Mesendoderm (in vitro differentiated cells): ENCODE data around the gene AMMECR1. TPM values are rescaled to one million over a fixed set of nuclear protein-coding genes. Genes with fewer than 3 reads are reported as not detected.

Experiments
- DNase-seq: peaks from one replicate; pipeline ENCODE4 v3.0.0; 2013
- H2AK5ac ChIP-seq: 2 replicates; pipeline ENCODE4 v1.6.1; 2013; ENCODE audit warnings: low read length, inconsistent platforms
- H2BK120ac ChIP-seq: 2 replicates; pipeline ENCODE4 v1.6.1; 2013; ENCODE audit warnings: low read depth, mild to moderate bottlenecking, low read length, moderate library complexity, mixed read lengths
- H2BK15ac ChIP-seq: replicated peaks from 2 replicates; pipeline ENCODE4 v1.6.1; 2013; ENCODE audit warnings: low read depth, mild to moderate bottlenecking, moderate library complexity
- H2BK5ac ChIP-seq: 2 replicates; pipeline ENCODE4 v1.6.1; 2013; ENCODE audit warnings: low read length, inconsistent platforms
- H3K18ac ChIP-seq: 2 replicates; pipeline ENCODE4 v1.6.1; 2013; ENCODE audit warnings: mild to moderate bottlenecking, low read length, mixed read lengths
- H3K23ac ChIP-seq: one replicate; pipeline ENCODE4 v1.6.1; 2013; ENCODE audit warnings: low read length
- H3K27ac ChIP-seq: 2 replicates; pipeline ENCODE4 v1.5.1; 2013; ENCODE audit warnings: low read depth, mild to moderate bottlenecking, inconsistent platforms, low read length, moderate library complexity
- H3K27me3 ChIP-seq: 2 replicates; pipeline ENCODE4 v1.6.1; 2013; ENCODE audit warnings: low read length, control low read depth, mild to moderate bottlenecking, inconsistent platforms; ENCODE audit not compliant: insufficient read depth, poor library complexity
- H3K36me3 ChIP-seq: 2 replicates; pipeline ENCODE4 v1.6.1; 2013; ENCODE audit warnings: low read length, inconsistent platforms; ENCODE audit not compliant: control insufficient read depth, insufficient read depth
- H3K4ac ChIP-seq: one replicate; pipeline ENCODE4 v1.6.1; 2013; ENCODE audit warnings: low read depth, mild to moderate bottlenecking, low read length, moderate library complexity
- H3K4me1 ChIP-seq: 2 replicates; pipeline ENCODE4 v1.6.1; 2013; ENCODE audit warnings: low read depth, low read length, inconsistent platforms; ENCODE audit not compliant: control insufficient read depth
- H3K4me2 ChIP-seq: 2 replicates; pipeline ENCODE4 v1.6.1; 2013; ENCODE audit warnings: low read length
- H3K4me3 ChIP-seq: 2 replicates; pipeline ENCODE4 v1.5.1; 2013; ENCODE audit warnings: mild to moderate bottlenecking, low read length
- H3K56ac ChIP-seq: one replicate; pipeline ENCODE4 v1.6.1; 2013; ENCODE audit warnings: low read length
- H3K79me1 ChIP-seq: 2 replicates; pipeline ENCODE4 v1.6.1; 2013; ENCODE audit warnings: low read length, inconsistent platforms
- H3K79me2 ChIP-seq: 2 replicates; pipeline ENCODE4 v1.6.1; 2013; ENCODE audit warnings: mild to moderate bottlenecking, low read length; ENCODE audit not compliant: control insufficient read depth, insufficient read depth
- H3K9ac ChIP-seq: 2 replicates; pipeline ENCODE4 v1.6.1; 2013; ENCODE audit warnings: low read length, inconsistent platforms
- H4K5ac ChIP-seq: one replicate; pipeline ENCODE4 v1.6.1; 2013; ENCODE audit warnings: low read length
- H4K8ac ChIP-seq: one replicate; pipeline ENCODE4 v1.6.1; 2013; ENCODE audit warnings: low read depth, mild to moderate bottlenecking, control low read depth, low read length, moderate library complexity
- WGBS: extraction: QIAGEN DNeasy Blood & Tissue Kit; methylation state at CpG from one replicate; pipeline ENCODE4 v1.1.7; 2013; ENCODE audit warnings: low lambda C conversion rate, missing lambda C conversion rate; ENCODE audit not compliant: insufficient coverage; ENCODE audit errors: extremely low coverage; 5-methylcytosine and 5-hydroxymethylcytosine counted together
- polyA plus RNA-seq, 2 experiments: library from polyadenylated mRNA; stranded (reverse); fragments of 200-250 nt; gene quantifications; one replicate each; pipeline ENCODE4 v1.2.3, GENCODE V29; 2013

AMMECR1 gene
- 12.8 TPM for polyA plus RNA-seq (2013, experiment 1 of 2)
- polyA plus RNA-seq (2013, experiment 2 of 2): 13.0 TPM

DNA sequence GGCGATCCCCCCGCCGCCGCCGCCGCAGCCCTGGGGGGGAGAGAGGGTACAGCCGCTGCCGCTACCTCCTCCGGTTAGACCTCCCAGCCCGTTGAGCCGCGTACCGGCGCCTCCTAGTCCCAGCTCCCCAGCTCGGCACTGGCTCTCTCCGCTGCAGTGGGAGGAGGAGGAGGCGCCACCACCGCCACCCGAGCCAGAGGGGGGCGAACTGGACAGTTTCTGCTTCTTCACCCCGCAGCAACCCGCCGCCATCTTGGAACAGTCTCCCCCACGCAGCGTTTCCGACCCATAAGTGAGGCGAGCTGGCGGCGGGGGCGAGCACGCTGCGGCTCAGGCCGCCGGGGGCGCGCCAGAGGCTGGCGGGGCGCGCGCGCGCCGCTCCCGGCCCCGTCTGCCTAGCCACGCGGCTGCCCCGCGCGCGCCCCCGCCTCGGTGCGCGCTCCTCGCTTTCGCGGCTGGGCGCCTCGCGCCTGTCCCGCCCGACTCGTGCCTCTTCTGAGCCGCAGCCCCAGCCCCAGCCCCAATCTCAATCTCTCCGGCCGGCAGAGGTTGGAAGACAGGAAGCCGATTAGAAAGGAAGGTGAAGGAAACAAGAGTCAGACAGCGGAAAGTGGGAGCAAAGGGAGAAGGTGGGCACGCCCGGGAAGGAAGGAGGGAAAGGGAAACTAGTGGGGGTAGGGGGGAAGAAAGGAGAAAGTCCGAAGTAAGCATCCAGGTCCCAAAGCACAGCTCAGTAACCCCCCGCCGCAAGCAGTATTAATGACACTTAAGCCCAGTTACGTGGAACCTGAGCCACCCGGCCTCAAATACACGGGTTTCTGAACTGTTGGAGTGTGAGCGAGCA is at the start of gene AMMECR1:
AMMECR1 (minus strand) TSS at position 266 of the 844 bp plus-strand sequence; CDS start at position 252, 14 bp downstream.
- H2AK5ac ChIP-seq: no peak within 1 kb of the TSS
- DNase-seq: peak; percentile 81
- WGBS: no CpG with 5 or more reads among the region's 78 CpGs
- no peak within 1 kb of the TSS for H3K27ac ChIP-seq
- peak within 1 kb of the TSS; percentile 16 for H3K4ac ChIP-seq
- H4K8ac ChIP-seq: no peak within 1 kb of the TSS
- H3K9ac ChIP-seq: peak within 1 kb of the TSS; percentile 86
- H3K23ac ChIP-seq: no peak within 1 kb of the TSS
- peak within 1 kb of the TSS; percentile 39 for H3K4me2 ChIP-seq
- no peak within 1 kb of the TSS for H2BK15ac ChIP-seq
- no peak within 1 kb of the TSS for H2BK120ac ChIP-seq
- no peaks in the 10 kb centered on the region for H3K27me3 ChIP-seq
- H4K5ac ChIP-seq: no peak within 1 kb of the TSS
- H2BK5ac ChIP-seq: no peak within 1 kb of the TSS
- no peaks in the 10 kb centered on the region for H3K79me1 ChIP-seq
- no peaks in the 10 kb centered on the region for H3K36me3 ChIP-seq
- H3K4me3 ChIP-seq: peak within 1 kb of the TSS; percentile 70
- peak within 1 kb of the TSS; percentile 91 for H3K56ac ChIP-seq
- H3K18ac ChIP-seq: peak within 1 kb of the TSS; percentile 64
- no peaks in the 10 kb centered on the region for H3K79me2 ChIP-seq
- no peaks in the 10 kb centered on the region for H3K4me1 ChIP-seq

- Histone ChIP-seq H3K4ac (no peak overlapping the region), H3K79me2 (no peaks in the 10 kb centered on the region), H3K36me3 (no peaks in the 10 kb centered on the region), H4K8ac (no peak overlapping the region), H3K27me3 (no peaks in the 10 kb centered on the region), H3K4me3 (no peak overlapping the region), H2BK15ac (no peak overlapping the region), H3K79me1 (no peaks in the 10 kb centered on the region), H3K4me2 (no peak overlapping the region), H3K4me1 (no peaks in the 10 kb centered on the region), H3K27ac (no peak overlapping the region), H3K56ac (no peak overlapping the region), H3K9ac (no peak overlapping the region), H3K23ac (no peak overlapping the region), H2AK5ac (no peak overlapping the region), H2BK5ac (no peak overlapping the region), H2BK120ac (no peak overlapping the region), H3K18ac (no peak overlapping the region), H4K5ac (no peak overlapping the region)
- DNase-seq: no peak
- WGBS: no CpG with 5 or more reads among the region's 1 CpG
Measured at GRCh38 chrX:110363244-110363643, 45.4 kb upstream of the AMMECR1 start.

- no peak overlapping the region for H3K27ac ChIP-seq
- H4K5ac ChIP-seq: no peak overlapping the region
- no peaks in the 10 kb centered on the region for H3K79me1 ChIP-seq
- no peak overlapping the region for H2BK5ac ChIP-seq
- H3K9ac ChIP-seq: no peak overlapping the region
- H3K4ac ChIP-seq: no peak overlapping the region
- H3K4me3 ChIP-seq: no peak overlapping the region
- H3K79me2 ChIP-seq: no peaks in the 10 kb centered on the region
- H3K36me3 ChIP-seq: no peaks in the 10 kb centered on the region
- no peak overlapping the region for H2BK120ac ChIP-seq
- H3K27me3 ChIP-seq: no peaks in the 10 kb centered on the region
- H3K56ac ChIP-seq: no peak overlapping the region
- H3K18ac ChIP-seq: no peak overlapping the region
- no peak overlapping the region for H3K4me2 ChIP-seq
- H2BK15ac ChIP-seq: no peak overlapping the region
- H3K23ac ChIP-seq: no peak overlapping the region
- no CpG with 5 or more reads among the region's 1 CpG for WGBS
- DNase-seq: no peak
- H4K8ac ChIP-seq: no peak overlapping the region
- no peak overlapping the region for H2AK5ac ChIP-seq
- no peaks in the 10 kb centered on the region for H3K4me1 ChIP-seq
Measured at GRCh38 chrX:110359273-110359672, 41.4 kb upstream of the AMMECR1 start.

DNA sequence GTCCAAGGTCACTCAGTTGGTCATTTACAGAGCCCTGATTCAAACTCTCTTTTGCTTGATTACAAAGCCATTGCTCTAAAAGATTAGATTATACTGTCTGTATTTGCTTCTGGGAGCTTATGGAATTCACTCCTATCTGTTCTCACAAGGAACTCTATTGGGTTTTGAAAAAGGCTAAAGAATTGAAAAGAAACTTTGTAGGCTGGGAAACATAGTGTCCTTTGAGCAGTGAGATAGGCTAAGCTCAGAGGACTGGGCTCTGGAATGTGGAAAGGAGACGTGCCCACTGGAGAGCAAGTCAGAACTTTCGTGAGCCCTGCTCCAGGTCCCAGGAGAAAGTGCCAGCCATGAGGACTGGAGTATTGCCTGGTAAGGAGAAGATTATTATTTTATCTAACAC is 40.7 kb upstream of the AMMECR1 start, which contains the start of gene RTL9:
RTL9 (plus strand) TSS at position 301 of the 400 bp plus-strand sequence. CDS start 91,770 bp downstream, outside the sequence.
- Histone ChIP-seq H3K23ac (no peak within 1 kb of the TSS), H3K4me2 (no peak within 1 kb of the TSS), H3K27me3 (no peaks in the 10 kb centered on the region), H3K4me3 (no peak within 1 kb of the TSS), H3K18ac (no peak within 1 kb of the TSS), H3K27ac (no peak within 1 kb of the TSS), H3K4me1 (no peaks in the 10 kb centered on the region), H3K9ac (no peak within 1 kb of the TSS), H3K79me1 (no peaks in the 10 kb centered on the region), H2BK120ac (no peak within 1 kb of the TSS), H2BK15ac (no peak within 1 kb of the TSS), H3K79me2 (no peaks in the 10 kb centered on the region), H3K56ac (no peak within 1 kb of the TSS), H2AK5ac (no peak within 1 kb of the TSS), H2BK5ac (no peak within 1 kb of the TSS), H3K36me3 (no peaks in the 10 kb centered on the region), H4K5ac (no peak within 1 kb of the TSS), H4K8ac (no peak within 1 kb of the TSS), H3K4ac (no peak within 1 kb of the TSS)
- no peak for DNase-seq
- WGBS: no CpG with 5 or more reads among the region's 2 CpGs

GRCh38 chrX:110346681-110347080 is 28.8 kb upstream of the AMMECR1 start:
- no peaks in the 10 kb centered on the region for H3K79me2 ChIP-seq
- no peak overlapping the region for H3K4ac ChIP-seq
- H3K18ac ChIP-seq: no peak overlapping the region
- H3K4me2 ChIP-seq: no peak overlapping the region
- no peak overlapping the region for H2BK5ac ChIP-seq
- WGBS: no CpG with 5 or more reads among the region's 17 CpGs
- H2BK120ac ChIP-seq: no peak overlapping the region
- H3K27me3 ChIP-seq: no peaks in the 10 kb centered on the region
- H3K27ac ChIP-seq: no peak overlapping the region
- H3K23ac ChIP-seq: no peak overlapping the region
- H2BK15ac ChIP-seq: no peak overlapping the region
- no peak overlapping the region for H4K8ac ChIP-seq
- H3K56ac ChIP-seq: no peak overlapping the region
- no peaks in the 10 kb centered on the region for H3K36me3 ChIP-seq
- no peak overlapping the region for H4K5ac ChIP-seq
- no peaks in the 10 kb centered on the region for H3K4me1 ChIP-seq
- no peak overlapping the region for H3K4me3 ChIP-seq
- H3K9ac ChIP-seq: no peak overlapping the region
- DNase-seq: peak; percentile 4
- H2AK5ac ChIP-seq: no peak overlapping the region
- H3K79me1 ChIP-seq: no peaks in the 10 kb centered on the region
